ENCODE results near the gene ZFAND5.

Gene ZFAND5

GRCh38 chr9:72306761-72307160, 58.2 kb downstream of the ZFAND5 start:
- ChIA-PET CTCF (interaction anchor here (0.6 to 0.8 kb wide), 2 partner anchors 90 to 555 kb away, joined by 4 read pairs; no protein-coding TSS in a partner anchor), POLR2A (ENCODE audit: low non-redundant PET) (no interaction called here)
- TF ChIP-seq, protein P1, sequence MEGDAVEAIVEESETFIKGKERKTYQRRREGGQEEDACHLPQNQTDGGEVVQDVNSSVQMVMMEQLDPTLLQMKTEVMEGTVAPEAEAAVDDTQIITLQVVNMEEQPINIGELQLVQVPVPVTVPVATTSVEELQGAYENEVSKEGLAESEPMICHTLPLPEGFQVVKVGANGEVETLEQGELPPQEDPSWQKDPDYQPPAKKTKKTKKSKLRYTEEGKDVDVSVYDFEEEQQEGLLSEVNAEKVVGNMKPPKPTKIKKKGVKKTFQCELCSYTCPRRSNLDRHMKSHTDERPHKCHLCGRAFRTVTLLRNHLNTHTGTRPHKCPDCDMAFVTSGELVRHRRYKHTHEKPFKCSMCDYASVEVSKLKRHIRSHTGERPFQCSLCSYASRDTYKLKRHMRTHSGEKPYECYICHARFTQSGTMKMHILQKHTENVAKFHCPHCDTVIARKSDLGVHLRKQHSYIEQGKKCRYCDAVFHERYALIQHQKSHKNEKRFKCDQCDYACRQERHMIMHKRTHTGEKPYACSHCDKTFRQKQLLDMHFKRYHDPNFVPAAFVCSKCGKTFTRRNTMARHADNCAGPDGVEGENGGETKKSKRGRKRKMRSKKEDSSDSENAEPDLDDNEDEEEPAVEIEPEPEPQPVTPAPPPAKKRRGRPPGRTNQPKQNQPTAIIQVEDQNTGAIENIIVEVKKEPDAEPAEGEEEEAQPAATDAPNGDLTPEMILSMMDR (conservative IDR thresholded peaks at IDR 0.05; ENCODE audit: low read depth) = no peak
- no peak overlapping the region for H3K27ac ChIP-seq
- DNase-seq (ENCODE audit: low spot score) = no peak

- ChIA-PET CTCF (interaction anchor here (0.8 kb wide), 1 partner anchor 89 kb away, joined by 4 read pairs; no protein-coding TSS in a partner anchor), POLR2A (ENCODE audit: low non-redundant PET) (no interaction called here)
Observed at GRCh38 chr9:72305707-72306106, 59.3 kb downstream of the ZFAND5 start.

DNA sequence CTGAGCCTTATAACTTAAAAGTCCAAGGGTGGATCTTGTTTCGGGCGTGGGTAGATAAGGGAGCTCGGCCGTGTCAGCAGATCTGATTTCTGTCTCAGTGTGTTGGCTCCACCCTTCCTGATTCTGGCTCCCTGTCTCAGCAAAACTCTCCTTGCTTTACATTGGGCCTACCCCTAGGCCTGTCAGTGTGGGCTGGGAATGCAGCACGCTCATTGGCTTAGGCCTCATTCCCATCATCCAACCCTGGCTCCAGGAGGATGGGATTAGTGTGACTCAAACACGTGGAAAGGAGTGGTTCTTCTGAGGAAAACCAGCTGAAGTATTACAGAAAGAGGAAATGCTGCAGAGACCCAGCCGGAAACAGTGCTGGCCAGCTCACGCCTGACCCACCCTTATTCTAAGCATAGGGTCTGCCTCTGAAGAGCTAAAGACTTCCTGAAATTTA, 59.9 kb downstream of the ZFAND5 start:
- ChIA-PET POLR2A (ENCODE audit: low non-redundant PET) (no interaction called here), CTCF (no interaction called here)
- H3K27ac ChIP-seq = no peak overlapping the region
- TF ChIP-seq, protein P1 (conservative IDR thresholded peaks at IDR 0.05; ENCODE audit: low read depth) = no peak
- DNase-seq (ENCODE audit: low spot score) = no peak

More at GRCh38 chr9:72305707-72306106, 59.3 kb downstream of the ZFAND5 start:
- H3K27ac ChIP-seq = no peak overlapping the region
- no peak for DNase-seq (ENCODE audit: low spot score)
- TF ChIP-seq, protein P1 (conservative IDR thresholded peaks at IDR 0.05; ENCODE audit: low read depth) = no peak

DNA sequence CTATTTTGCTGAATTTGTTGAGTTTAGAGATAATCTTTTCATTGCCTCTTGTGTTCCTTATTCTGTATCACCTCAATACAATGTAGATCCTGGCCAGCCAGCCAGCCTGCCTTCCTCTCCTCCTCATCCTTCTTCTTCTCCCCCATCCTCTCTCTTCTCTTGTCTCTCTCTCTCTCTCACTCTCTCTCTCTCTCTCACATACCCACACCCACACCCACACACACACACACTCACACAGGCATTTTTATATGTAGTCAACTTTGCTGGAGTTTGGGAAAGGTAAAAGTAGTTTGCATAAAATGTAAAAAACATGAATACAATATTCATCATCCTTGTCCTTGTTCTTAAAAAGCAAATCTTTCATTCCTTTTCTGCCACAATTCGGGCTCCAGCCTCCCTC, 60.5 kb downstream of the ZFAND5 start:
- no peak for DNase-seq (ENCODE audit: low spot score)
- H3K27ac ChIP-seq = no peak overlapping the region
- POLR2A ChIA-PET (ENCODE audit: low non-redundant PET) = no interaction called here

More for the DNA sequence above, 60.5 kb downstream of the ZFAND5 start:
- CTCF ChIA-PET = no interaction called here
- TF ChIP-seq, protein P1 (conservative IDR thresholded peaks at IDR 0.05; ENCODE audit: low read depth) = no peak

Data from RWPE1 (cell line).